NAMALWA (cell line): ENCODE measurements around the gene PUM2.
"Not testable (repeated sequence)": the region's sequence is repeated elsewhere in the genome, so short reads cannot be mapped to it uniquely, and the experiment has no call there.

ENCODE experiments used
- DNase-seq: peaks from one replicate; pipeline ENCODE4 v3.0.0-alpha.2; 2015; ENCODE audit warnings: low spot score

Gene PUM2

GRCh38 chr2:20350753-20351554 is at the start of gene PUM2:
Gene PUM2 (minus strand): TSS chr2:20350844. CDS start chr2:20327360, 23,484 bp downstream.
- DNase-seq = peak; percentile 98

- DNase-seq = no peak
Observed at GRCh38 chr2:20400306-20400705, 49.7 kb upstream of the PUM2 start.

- no peak for DNase-seq
Observed at GRCh38 chr2:20398956-20399567, 48.4 kb upstream of the PUM2 start.

GRCh38 chr2:20397811-20398447 is 47.3 kb upstream of the PUM2 start:
- DNase-seq = no peak

GRCh38 chr2:20396356-20397000 is 45.8 kb upstream of the PUM2 start:
- no peak for DNase-seq

- DNase-seq = no peak
Observed at GRCh38 chr2:20393986-20394385, 43.3 kb upstream of the PUM2 start.

- no peak for DNase-seq
Observed at GRCh38 chr2:20391951-20392699, 41.5 kb upstream of the PUM2 start.

- DNase-seq = no peak
Observed at GRCh38 chr2:20390524-20391123, 40.0 kb upstream of the PUM2 start.

GRCh38 chr2:20384953-20385352 is 34.3 kb upstream of the PUM2 start:
- no peak for DNase-seq

- no peak for DNase-seq
Observed at GRCh38 chr2:20382965-20383810, 32.5 kb upstream of the PUM2 start.

GRCh38 chr2:20381457-20381856 is 30.8 kb upstream of the PUM2 start:
- no peak for DNase-seq

- DNase-seq = peak; percentile 12
Observed at GRCh38 chr2:20378891-20379519, 28.4 kb upstream of the PUM2 start.

- DNase-seq = no peak
Observed at GRCh38 chr2:20378341-20378740, 27.7 kb upstream of the PUM2 start.

- DNase-seq = no peak
Observed at GRCh38 chr2:20377741-20378140, 27.1 kb upstream of the PUM2 start.

- DNase-seq = not testable (repeated sequence)
Observed at GRCh38 chr2:20374982-20375381, 24.3 kb upstream of the PUM2 start.

GRCh38 chr2:20372896-20373640 is 22.4 kb upstream of the PUM2 start:
- no peak for DNase-seq

- no peak for DNase-seq
Observed at GRCh38 chr2:20371323-20372025, 20.8 kb upstream of the PUM2 start.

- DNase-seq = no peak
Observed at GRCh38 chr2:20370191-20370590, 19.5 kb upstream of the PUM2 start.

- DNase-seq = no peak
Observed at GRCh38 chr2:20369366-20369765, 18.7 kb upstream of the PUM2 start.
